Activated B cell treated with CpG ODN at 0.5 μM for 24 hours (primary cell): ENCODE measurements around the gene DDX4. TPM values are rescaled to one million over a fixed set of nuclear protein-coding genes. Genes with fewer than 3 reads are reported as not detected.

Source experiments
- ATAC-seq: fragments of 200-7000 bp; cut with Tn5 transposase; one replicate; pipeline ENCODE4 v1.10.0; 2021; ENCODE audit warnings: low read depth, mild to moderate bottlenecking, moderate library complexity
- CTCF ChIA-PET: fragments of 350-600 bp; sonication (Branson Sonifier 250); formaldehyde crosslinking; loops from one replicate; lab custom pipeline; 2021; ENCODE audit warnings: antibody characterized with exemption; lab: Charles Lee
- POLR2A ChIA-PET: fragments of 350-600 bp; sonication (Branson Sonifier 250); formaldehyde crosslinking; loops from one replicate; lab custom pipeline; 2021; ENCODE audit warnings: antibody characterized with exemption; lab: Charles Lee
- DNase-seq: peaks from one replicate; pipeline ENCODE4 v3.0.0; 2022
- H3K27ac Mint-ChIP-seq: one replicate; pipeline ENCODE4 v1.8.0; 2020; ENCODE audit warnings: mixed read lengths
- H3K27me3 Mint-ChIP-seq: one replicate; pipeline ENCODE4 v1.8.0; 2021; ENCODE audit warnings: mixed read lengths
- H3K36me3 Mint-ChIP-seq: one replicate; pipeline ENCODE4 v1.8.0; 2021; ENCODE audit warnings: low read depth, mixed read lengths
- H3K4me1 Mint-ChIP-seq: one replicate; pipeline ENCODE4 v1.8.0; 2021; ENCODE audit warnings: mixed read lengths
- H3K4me3 Mint-ChIP-seq: one replicate; pipeline ENCODE4 v1.8.0; 2020; ENCODE audit warnings: mild to moderate bottlenecking, mixed read lengths
- H3K9me3 Mint-ChIP-seq: one replicate; pipeline ENCODE4 v1.8.0; 2020; ENCODE audit warnings: mixed read lengths
- CTCF ChIP-seq: fragments of 200-600 bp; IDR thresholded peaks from one replicate; pipeline ENCODE4 v1.8.0; 2022; ENCODE audit warnings: antibody characterized with exemption, mild to moderate bottlenecking
- intact Hi-C: fragments of 100-400 bp; cut with micrococcal nuclease; formaldehyde crosslinking; loops from one replicate; pipeline ENCODE4 v1.15.1; 2024
- total RNA-seq: library from RNA; stranded (reverse); gene quantifications from 2 replicates; pipeline ENCODE4 v1.2.3, GENCODE V29; 2022

Gene DDX4
- total RNA-seq, 1 donor from 2014 or later: not detected

GRCh38 chr5:55720188-55720703, 17.6 kb upstream of the DDX4 start:
- ChIA-PET POLR2A (interaction anchor here (0.6 to 0.7 kb wide), 2 partner anchors 279 to 521 kb away, joined by 4 to 7 read pairs; no protein-coding TSS in a partner anchor), CTCF (no interaction called here)
- no peak for TF ChIP-seq CTCF
- intact Hi-C loops: no loop called here
- H3K27me3 Mint-ChIP-seq: no peaks in the 10 kb centered on the region
- H3K9me3 Mint-ChIP-seq: peaks cover 7% of the 10 kb centered on the region
- no peak for ATAC-seq
- no peak for DNase-seq
- H3K27ac Mint-ChIP-seq: no peak overlapping the region
- peaks cover 7% of the 10 kb centered on the region for H3K4me1 Mint-ChIP-seq
- H3K36me3 Mint-ChIP-seq: no peaks in the 10 kb centered on the region
- no peak overlapping the region for H3K4me3 Mint-ChIP-seq

- no peak for ATAC-seq
- no peaks in the 10 kb centered on the region for H3K36me3 Mint-ChIP-seq
- CTCF ChIA-PET: no interaction called here
- H3K4me3 Mint-ChIP-seq: no peak overlapping the region
- TF ChIP-seq CTCF: no peak
- POLR2A ChIA-PET: no interaction called here
- no peak for DNase-seq
- peaks cover 7% of the 10 kb centered on the region for H3K4me1 Mint-ChIP-seq
- H3K27ac Mint-ChIP-seq: no peak overlapping the region
- H3K27me3 Mint-ChIP-seq: no peaks in the 10 kb centered on the region
- intact Hi-C loops: no loop called here
- H3K9me3 Mint-ChIP-seq: no peaks in the 10 kb centered on the region
Measured at GRCh38 chr5:55724281-55724680, 13.6 kb upstream of the DDX4 start.

- H3K4me1 Mint-ChIP-seq: no peaks in the 10 kb centered on the region
- POLR2A ChIA-PET: no interaction called here
- H3K36me3 Mint-ChIP-seq: no peaks in the 10 kb centered on the region
- TF ChIP-seq CTCF: no peak
- no peak overlapping the region for H3K4me3 Mint-ChIP-seq
- H3K9me3 Mint-ChIP-seq: no peaks in the 10 kb centered on the region
- no peak overlapping the region for H3K27ac Mint-ChIP-seq
- intact Hi-C loops: no loop called here
- H3K27me3 Mint-ChIP-seq: peaks cover 1% of the 10 kb centered on the region
- ATAC-seq: no peak
- CTCF ChIA-PET: no interaction called here
- DNase-seq: no peak
Measured at GRCh38 chr5:55731848-55732247, 6.0 kb upstream of the DDX4 start.

GRCh38 chr5:55732585-55732984, 5.3 kb upstream of the DDX4 start:
- Mint-ChIP-seq H3K4me1 (no peaks in the 10 kb centered on the region), H3K27ac (no peak overlapping the region), H3K36me3 (no peaks in the 10 kb centered on the region), H3K9me3 (no peaks in the 10 kb centered on the region), H3K27me3 (peaks cover 1% of the 10 kb centered on the region), H3K4me3 (no peak overlapping the region)
- TF ChIP-seq CTCF: no peak
- DNase-seq (no peak), ATAC-seq (no peak)
- intact Hi-C loops: no loop called here
- ChIA-PET POLR2A (no interaction called here), CTCF (no interaction called here)

- intact Hi-C loops: no loop called here
- no peak overlapping the region for H3K4me3 Mint-ChIP-seq
- no peaks in the 10 kb centered on the region for H3K36me3 Mint-ChIP-seq
- H3K4me1 Mint-ChIP-seq: no peaks in the 10 kb centered on the region
- H3K27me3 Mint-ChIP-seq: peaks cover 4% of the 10 kb centered on the region
- DNase-seq (no peak), ATAC-seq (no peak)
- no peak overlapping the region for H3K27ac Mint-ChIP-seq
- CTCF ChIA-PET: no interaction called here
- POLR2A ChIA-PET: no interaction called here
- H3K9me3 Mint-ChIP-seq: no peaks in the 10 kb centered on the region
- no peak for TF ChIP-seq CTCF
Measured at GRCh38 chr5:55734658-55735057, 3.2 kb upstream of the DDX4 start.
